Measurements from ENCODE around the gene GRM8.
A peak's percentile ranks its signal among the peaks of the same experiment; 100 is the strongest.

The GRM8 gene

DNA sequence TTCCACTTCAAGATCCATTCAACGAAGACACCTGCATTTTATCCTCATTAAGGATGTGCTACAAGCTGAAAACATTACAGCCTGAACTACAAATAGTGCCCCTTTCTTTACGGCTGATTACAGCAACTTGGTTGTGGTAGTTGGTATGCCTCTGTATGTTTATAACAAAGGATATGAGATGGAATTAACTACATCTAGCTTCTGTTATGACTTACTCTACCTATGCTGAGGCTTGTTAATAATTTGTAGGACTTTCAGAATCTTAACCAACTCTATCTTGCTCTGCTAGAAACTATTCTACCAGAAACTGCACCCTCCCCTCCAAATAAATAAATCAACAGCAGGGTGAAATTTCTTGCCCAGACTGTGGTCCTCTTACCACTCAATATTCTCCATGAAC lies 448.1 kb downstream of the GRM8 start:
- Histone ChIP-seq H2AFZ (ENCODE audit: low read length) (no peak overlapping the region), H3K4me3 (ENCODE audit: low read length, poor library complexity, severe bottlenecking) (no peak overlapping the region), H3F3A (ENCODE audit: low read depth) (no peaks in the 10 kb centered on the region), H3K36me3 (ENCODE audit: insufficient read depth, low read length) (no peaks in the 10 kb centered on the region), H3K4me2 (ENCODE audit: low read depth, low read length, poor library complexity, severe bottlenecking) (no peak overlapping the region), H3K9ac (ENCODE audit: low read depth, low read length, poor library complexity, severe bottlenecking) (no peak overlapping the region), H3K9me3 (ENCODE audit: insufficient read depth, low read depth, low read length) (no peaks in the 10 kb centered on the region), H4K20me1 (ENCODE audit: insufficient read depth, low read length, poor library complexity, severe bottlenecking) (no peaks in the 10 kb centered on the region), H3K9me2 (replicated peaks; ENCODE audit: low read depth, low read length) (no peaks in the 10 kb centered on the region), H3K79me2 (ENCODE audit: insufficient read depth, low read length) (no peaks in the 10 kb centered on the region), H3K4me1 (ENCODE audit: insufficient read depth, low read length, poor library complexity, severe bottlenecking) (no peaks in the 10 kb centered on the region), H3K27me3 (ENCODE audit: insufficient read depth, low read length, poor library complexity, severe bottlenecking) (no peaks in the 10 kb centered on the region)
- TF ChIP-seq, protein P1, sequence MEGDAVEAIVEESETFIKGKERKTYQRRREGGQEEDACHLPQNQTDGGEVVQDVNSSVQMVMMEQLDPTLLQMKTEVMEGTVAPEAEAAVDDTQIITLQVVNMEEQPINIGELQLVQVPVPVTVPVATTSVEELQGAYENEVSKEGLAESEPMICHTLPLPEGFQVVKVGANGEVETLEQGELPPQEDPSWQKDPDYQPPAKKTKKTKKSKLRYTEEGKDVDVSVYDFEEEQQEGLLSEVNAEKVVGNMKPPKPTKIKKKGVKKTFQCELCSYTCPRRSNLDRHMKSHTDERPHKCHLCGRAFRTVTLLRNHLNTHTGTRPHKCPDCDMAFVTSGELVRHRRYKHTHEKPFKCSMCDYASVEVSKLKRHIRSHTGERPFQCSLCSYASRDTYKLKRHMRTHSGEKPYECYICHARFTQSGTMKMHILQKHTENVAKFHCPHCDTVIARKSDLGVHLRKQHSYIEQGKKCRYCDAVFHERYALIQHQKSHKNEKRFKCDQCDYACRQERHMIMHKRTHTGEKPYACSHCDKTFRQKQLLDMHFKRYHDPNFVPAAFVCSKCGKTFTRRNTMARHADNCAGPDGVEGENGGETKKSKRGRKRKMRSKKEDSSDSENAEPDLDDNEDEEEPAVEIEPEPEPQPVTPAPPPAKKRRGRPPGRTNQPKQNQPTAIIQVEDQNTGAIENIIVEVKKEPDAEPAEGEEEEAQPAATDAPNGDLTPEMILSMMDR (conservative IDR thresholded peaks at IDR 0.05; ENCODE audit: low read length): no peak
- no peak for TF ChIP-seq EZH2phosphoT487 (IDR thresholded peaks at IDR 0.05; ENCODE audit: borderline replicate concordance)

DNA sequence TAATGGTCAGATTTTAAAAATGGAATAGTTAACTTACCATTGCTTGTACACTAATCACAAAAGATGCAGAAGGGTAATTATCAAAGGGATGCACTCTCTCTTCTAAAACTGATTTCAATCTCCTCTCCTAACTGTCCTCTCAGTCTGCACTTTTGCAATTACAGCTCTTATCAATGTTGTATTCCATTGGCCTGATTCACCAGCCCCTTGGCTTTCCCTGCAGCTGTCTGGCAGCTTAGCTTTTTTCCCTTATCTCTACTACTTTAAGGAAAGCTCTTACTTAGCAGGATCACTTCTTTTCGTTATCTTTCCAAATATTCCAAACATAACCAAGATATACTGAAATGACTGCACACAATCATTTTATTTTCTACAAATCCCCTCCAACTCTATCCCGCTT lies 448.8 kb downstream of the GRM8 start:
- Histone ChIP-seq H4K20me1 (ENCODE audit: insufficient read depth, low read length, poor library complexity, severe bottlenecking) (no peaks in the 10 kb centered on the region), H3K9ac (ENCODE audit: low read depth, low read length, poor library complexity, severe bottlenecking) (no peak overlapping the region), H3K9me3 (ENCODE audit: insufficient read depth, low read depth, low read length) (no peaks in the 10 kb centered on the region), H3K36me3 (ENCODE audit: insufficient read depth, low read length) (no peaks in the 10 kb centered on the region), H3K79me2 (ENCODE audit: insufficient read depth, low read length) (no peaks in the 10 kb centered on the region), H3K27me3 (ENCODE audit: insufficient read depth, low read length, poor library complexity, severe bottlenecking) (no peaks in the 10 kb centered on the region), H2AFZ (ENCODE audit: low read length) (no peak overlapping the region), H3K9me2 (replicated peaks; ENCODE audit: low read depth, low read length) (no peaks in the 10 kb centered on the region), H3K4me3 (ENCODE audit: low read length, poor library complexity, severe bottlenecking) (no peak overlapping the region), H3F3A (ENCODE audit: low read depth) (no peaks in the 10 kb centered on the region), H3K4me2 (ENCODE audit: low read depth, low read length, poor library complexity, severe bottlenecking) (no peak overlapping the region), H3K4me1 (ENCODE audit: insufficient read depth, low read length, poor library complexity, severe bottlenecking) (no peaks in the 10 kb centered on the region)
- TF ChIP-seq EZH2phosphoT487 (IDR thresholded peaks at IDR 0.05; ENCODE audit: borderline replicate concordance): no peak
- TF ChIP-seq, protein P1 (conservative IDR thresholded peaks at IDR 0.05; ENCODE audit: low read length): no peak

DNA sequence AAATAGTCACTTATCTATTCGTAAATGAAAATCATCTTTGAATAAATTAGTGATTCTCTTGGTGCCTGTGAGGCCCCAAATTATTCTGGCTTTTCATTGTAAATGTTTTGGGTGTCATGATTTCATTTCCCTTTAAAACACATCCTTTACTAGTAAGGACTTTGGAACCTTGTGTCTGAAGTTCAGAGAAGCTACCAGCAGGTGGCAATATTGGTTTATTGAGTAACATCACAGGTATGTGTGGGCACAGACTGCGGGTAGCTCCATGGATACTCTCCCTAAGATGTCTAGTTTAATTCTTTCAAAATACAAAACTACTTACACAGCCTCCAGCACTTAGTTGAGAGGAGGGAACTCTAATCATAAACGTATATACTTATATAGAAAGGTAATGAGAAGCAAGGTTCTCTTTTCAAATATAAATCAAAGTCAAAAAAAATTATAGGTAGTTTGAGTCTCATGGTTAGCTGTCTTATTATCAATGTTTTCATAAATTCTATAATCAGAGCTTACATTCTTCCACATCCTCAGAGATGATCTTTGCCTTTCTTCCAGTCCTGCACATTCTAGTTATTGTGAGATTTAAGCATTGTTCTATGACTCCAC lies 449.6 kb downstream of the GRM8 start:
- H3K9me2 ChIP-seq (replicated peaks; ENCODE audit: low read depth, low read length): no peaks in the 10 kb centered on the region
- H3K36me3 ChIP-seq (ENCODE audit: insufficient read depth, low read length): no peaks in the 10 kb centered on the region
- no peaks in the 10 kb centered on the region for H3K79me2 ChIP-seq (ENCODE audit: insufficient read depth, low read length)
- no peak overlapping the region for H3K9ac ChIP-seq (ENCODE audit: low read depth, low read length, poor library complexity, severe bottlenecking)
- H3K4me1 ChIP-seq (ENCODE audit: insufficient read depth, low read length, poor library complexity, severe bottlenecking): no peaks in the 10 kb centered on the region
- no peak overlapping the region for H3K4me2 ChIP-seq (ENCODE audit: low read depth, low read length, poor library complexity, severe bottlenecking)
- no peak overlapping the region for H3K4me3 ChIP-seq (ENCODE audit: low read length, poor library complexity, severe bottlenecking)
- TF ChIP-seq EZH2phosphoT487 (IDR thresholded peaks at IDR 0.05; ENCODE audit: borderline replicate concordance): no peak
- TF ChIP-seq, protein P1 (conservative IDR thresholded peaks at IDR 0.05; ENCODE audit: low read length): peak; percentile 83
- no peak overlapping the region for H2AFZ ChIP-seq (ENCODE audit: low read length)
- H3K9me3 ChIP-seq (ENCODE audit: insufficient read depth, low read depth, low read length): no peaks in the 10 kb centered on the region
- no peaks in the 10 kb centered on the region for H3K27me3 ChIP-seq (ENCODE audit: insufficient read depth, low read length, poor library complexity, severe bottlenecking)
- no peaks in the 10 kb centered on the region for H4K20me1 ChIP-seq (ENCODE audit: insufficient read depth, low read length, poor library complexity, severe bottlenecking)
- no peaks in the 10 kb centered on the region for H3F3A ChIP-seq (ENCODE audit: low read depth)
